PC-9 (cell line): ENCODE measurements around the gene ARID3A. TPM values are rescaled to one million over a fixed set of nuclear protein-coding genes. Genes with fewer than 3 reads are reported as not detected.
A peak's percentile ranks its signal among the peaks of the same experiment; 100 is the strongest.

Source experiments
- BruUV-seq: library from RNA; stranded (reverse); fragments of 400-500 nt; replicated peaks from 2 replicates; lab custom pipeline; 2021; lab: Mats Ljungman, UMichigan
- CTCF ChIA-PET: fragments of 300-600 bp; sonication (Branson Sonifier 250); formaldehyde crosslinking; loops from one replicate; lab custom pipeline; 2022; ENCODE audit warnings: antibody characterized with exemption; lab: Charles Lee
- POLR2A ChIA-PET: fragments of 300-600 bp; sonication (Branson Sonifier 250); formaldehyde crosslinking; loops from one replicate; lab custom pipeline; 2022; ENCODE audit warnings: antibody characterized with exemption; ENCODE audit not compliant: unreplicated experiment; lab: Charles Lee
- DNase-seq, 2 experiments: peaks; one replicate each; pipeline versions ENCODE4 v3.0.0 to v3.0.0-alpha.2; 2015 to 2022; ENCODE audit warnings: mixed read lengths in 1 of 2
- H2AFZ ChIP-seq: fragments of 200-600 bp; sonication (generic); 2 replicates; pipeline ENCODE4 v1.8.1; 2017; ENCODE audit warnings: antibody characterized with exemption
- H3F3A ChIP-seq: fragments of 200-600 bp; sonication (generic); 2 replicates; pipeline ENCODE4 v1.8.1; 2017; ENCODE audit warnings: antibody characterized with exemption, mild to moderate bottlenecking, low read depth; ENCODE audit not compliant: insufficient read depth
- H3K27ac ChIP-seq: fragments of 200-600 bp; sonication (generic); 2 replicates; pipeline ENCODE4 v1.6.1; 2016; ENCODE audit warnings: mixed run types
- H3K27me3 ChIP-seq: fragments of 200-600 bp; sonication (generic); 2 replicates; pipeline ENCODE4 v1.6.1; 2016; ENCODE audit warnings: low read depth, mixed run types; ENCODE audit not compliant: insufficient read depth
- H3K36me3 ChIP-seq: fragments of 200-600 bp; sonication (generic); 2 replicates; pipeline ENCODE4 v1.6.1; 2016; ENCODE audit warnings: low read depth, mixed run types
- H3K4me1 ChIP-seq: fragments of 200-600 bp; sonication (generic); replicated peaks from 2 replicates; pipeline ENCODE4 v1.6.1; 2016; ENCODE audit warnings: mixed run types; ENCODE audit not compliant: insufficient read depth
- H3K4me2 ChIP-seq: fragments of 200-600 bp; sonication (generic); 2 replicates; pipeline ENCODE4 v1.6.1; 2017; ENCODE audit warnings: mixed run types
- H3K4me3 ChIP-seq: fragments of 200-600 bp; sonication (generic); 2 replicates; pipeline ENCODE4 v1.6.1; 2016; ENCODE audit warnings: mixed run types
- H3K79me2 ChIP-seq: fragments of 200-600 bp; sonication (generic); 2 replicates; pipeline ENCODE4 v1.6.1; 2017; ENCODE audit warnings: low read depth, mixed run types
- H3K9me2 ChIP-seq: fragments of 200-600 bp; sonication (generic); 2 replicates; pipeline ENCODE4 v1.8.1; 2017; ENCODE audit warnings: mild to moderate bottlenecking; ENCODE audit not compliant: insufficient read depth
- H3K9me3 ChIP-seq: fragments of 200-600 bp; sonication (generic); 2 replicates; pipeline ENCODE4 v1.8.1; 2016; ENCODE audit warnings: low read depth; ENCODE audit not compliant: insufficient read depth
- H4K20me1 ChIP-seq: fragments of 200-600 bp; sonication (generic); 2 replicates; pipeline ENCODE4 v1.8.1; 2017; ENCODE audit not compliant: insufficient read depth
- EZH2 ChIP-seq: fragments of 200-600 bp; sonication (generic); IDR thresholded peaks from 2 replicates; pipeline ENCODE4 v1.8.0; 2017; ENCODE audit warnings: antibody characterized with exemption, low read depth
- intact Hi-C: fragments of 100-400 bp; cut with micrococcal nuclease; formaldehyde crosslinking; loops from one replicate; pipeline ENCODE4 v1.10.0; 2022; ENCODE audit not compliant: unreplicated experiment
- total RNA-seq: library from RNA; stranded (reverse); gene quantifications from 2 replicates; pipeline ENCODE4 v1.2.3, GENCODE V29; 2021
- TF ChIP-seq, protein P1 (sequence below): fragments of 200-600 bp; sonication (generic); conservative IDR thresholded peaks from 2 replicates; pipeline ENCODE4 v1.6.1; 2017; ENCODE audit warnings: mixed run types, antibody characterized with exemption, mild to moderate bottlenecking, moderate library complexity

The ARID3A gene
- total RNA-seq, 1 experiment from 2014 or later, result 10.7 TPM

DNA sequence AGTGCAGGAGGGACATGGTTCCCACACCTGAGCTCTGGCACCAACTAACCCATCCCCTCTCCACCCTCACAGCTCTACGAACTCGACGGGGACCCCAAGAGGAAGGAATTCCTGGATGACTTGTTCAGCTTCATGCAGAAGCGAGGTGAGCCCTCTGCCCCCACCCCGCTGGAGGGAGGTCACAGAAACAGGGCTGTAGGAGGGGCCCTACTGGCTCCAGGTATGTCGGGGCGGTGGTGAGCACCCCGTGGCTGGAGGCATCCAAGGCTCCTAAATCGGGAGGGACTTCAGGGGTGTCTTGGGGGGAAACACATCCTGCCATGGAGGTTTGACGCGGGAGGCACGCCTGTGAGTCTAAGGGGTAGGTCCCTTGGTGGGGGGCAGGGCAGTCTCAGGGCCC is 34.2 kb downstream of the ARID3A start:
- H3K9me3 ChIP-seq, result no peaks in the 10 kb centered on the region
- peaks cover 21% of the 10 kb centered on the region; the same call in 1 of the 2 replicates for H3F3A ChIP-seq
- BruUV-seq, result no TSS peak
- 0 out of 2 replicates have a peak, but pooled peaks cover 4% of the 10 kb centered on the region for H3K79me2 ChIP-seq
- no peaks in the 10 kb centered on the region for H4K20me1 ChIP-seq
- H3K9me2 ChIP-seq, result no peaks in the 10 kb centered on the region
- H3K4me1 ChIP-seq, result peaks cover 42% of the 10 kb centered on the region
- H3K27me3 ChIP-seq, result no peaks in the 10 kb centered on the region
- H3K4me3 ChIP-seq, result no peak overlapping the region
- no peak for DNase-seq
- no peak overlapping the region for H3K27ac ChIP-seq
- ChIA-PET POLR2A (no interaction called here), CTCF (no interaction called here)
- H3K4me2 ChIP-seq, result no peak overlapping the region
- H2AFZ ChIP-seq, result no peak overlapping the region
- no peaks in the 10 kb centered on the region for H3K36me3 ChIP-seq
- no peak for TF ChIP-seq EZH2
- TF ChIP-seq, protein P1, sequence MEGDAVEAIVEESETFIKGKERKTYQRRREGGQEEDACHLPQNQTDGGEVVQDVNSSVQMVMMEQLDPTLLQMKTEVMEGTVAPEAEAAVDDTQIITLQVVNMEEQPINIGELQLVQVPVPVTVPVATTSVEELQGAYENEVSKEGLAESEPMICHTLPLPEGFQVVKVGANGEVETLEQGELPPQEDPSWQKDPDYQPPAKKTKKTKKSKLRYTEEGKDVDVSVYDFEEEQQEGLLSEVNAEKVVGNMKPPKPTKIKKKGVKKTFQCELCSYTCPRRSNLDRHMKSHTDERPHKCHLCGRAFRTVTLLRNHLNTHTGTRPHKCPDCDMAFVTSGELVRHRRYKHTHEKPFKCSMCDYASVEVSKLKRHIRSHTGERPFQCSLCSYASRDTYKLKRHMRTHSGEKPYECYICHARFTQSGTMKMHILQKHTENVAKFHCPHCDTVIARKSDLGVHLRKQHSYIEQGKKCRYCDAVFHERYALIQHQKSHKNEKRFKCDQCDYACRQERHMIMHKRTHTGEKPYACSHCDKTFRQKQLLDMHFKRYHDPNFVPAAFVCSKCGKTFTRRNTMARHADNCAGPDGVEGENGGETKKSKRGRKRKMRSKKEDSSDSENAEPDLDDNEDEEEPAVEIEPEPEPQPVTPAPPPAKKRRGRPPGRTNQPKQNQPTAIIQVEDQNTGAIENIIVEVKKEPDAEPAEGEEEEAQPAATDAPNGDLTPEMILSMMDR, result no peak
- intact Hi-C loops, result no loop called here

DNA sequence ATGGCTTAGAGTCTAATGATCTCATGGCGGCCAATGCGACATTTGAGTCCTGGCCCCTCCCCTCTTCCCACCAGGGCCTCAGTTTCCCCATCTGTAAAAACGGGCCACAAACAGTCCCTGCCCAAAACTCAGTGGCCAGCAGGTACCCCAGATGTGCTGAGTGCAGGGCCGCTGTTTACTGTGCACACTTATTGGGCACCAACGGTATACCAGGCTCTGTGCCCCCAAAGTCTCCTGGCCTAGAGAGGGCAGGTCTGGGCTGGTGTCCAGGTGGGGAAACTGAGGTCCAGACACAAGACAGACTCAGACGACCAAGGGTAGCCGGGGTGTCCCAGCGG is 34.7 kb downstream of the ARID3A start:
- Histone ChIP-seq H3K4me1 (peaks cover 37% of the 10 kb centered on the region), H3K4me3 (no peak overlapping the region), H3F3A (peaks cover 18% of the 10 kb centered on the region; the same call in 1 of the 2 replicates), H3K9me2 (no peaks in the 10 kb centered on the region), H3K27ac (no peak overlapping the region), H3K27me3 (no peaks in the 10 kb centered on the region), H3K36me3 (no peaks in the 10 kb centered on the region), H3K79me2 (0 out of 2 replicates have a peak, but pooled peaks cover under 1% of the 10 kb centered on the region), H3K9me3 (no peaks in the 10 kb centered on the region), H4K20me1 (no peaks in the 10 kb centered on the region), H2AFZ (no peak overlapping the region), H3K4me2 (no peak overlapping the region)
- no peak for DNase-seq
- POLR2A ChIA-PET, result no interaction called here
- intact Hi-C loops, result no loop called here
- CTCF ChIA-PET, result no interaction called here
- BruUV-seq, result no TSS peak
- TF ChIP-seq, protein P1, result no peak
- TF ChIP-seq EZH2, result no peak

DNA sequence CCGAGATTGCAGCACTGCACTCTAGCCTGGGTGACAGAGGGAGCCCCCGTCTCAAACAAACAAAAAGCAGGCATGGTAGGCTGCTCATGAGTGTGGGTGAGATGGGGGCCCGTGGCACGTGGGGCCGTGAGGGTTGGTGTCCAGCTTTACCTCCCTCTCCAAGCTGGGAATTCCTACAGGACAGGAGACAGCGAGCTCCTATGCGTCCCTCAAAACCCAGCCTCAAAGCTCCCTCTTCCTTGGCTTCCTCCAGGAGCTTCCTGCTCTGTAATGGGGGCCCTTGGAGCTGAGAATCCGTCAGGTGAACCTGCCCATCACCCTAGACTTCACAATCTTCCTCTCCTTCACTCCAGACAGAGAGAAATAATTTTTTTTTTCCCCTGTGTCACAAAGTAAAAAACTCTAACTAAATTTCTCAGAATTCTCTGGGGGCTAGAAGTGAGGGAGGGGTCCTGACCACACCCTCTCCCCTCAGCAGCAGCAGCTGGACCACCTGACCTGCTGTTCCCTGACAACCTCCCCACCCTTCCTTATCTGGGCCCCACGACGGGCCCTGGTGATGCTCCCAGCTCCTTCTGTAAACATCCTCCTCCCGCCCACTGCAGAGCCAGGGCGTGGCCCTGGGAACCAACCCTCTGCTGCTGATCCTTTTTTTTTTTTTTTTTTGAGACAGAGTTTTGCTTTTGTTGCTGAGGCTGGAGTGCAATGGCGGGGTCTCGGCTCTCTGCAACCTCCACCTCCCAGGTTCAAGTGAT is 36.2 kb downstream of the ARID3A start:
- ChIA-PET POLR2A (interaction anchor here (0.5 kb wide), 1 partner anchor 105 kb away, joined by 3 read pairs; the partner anchor contains the start of gene ARHGAP45), CTCF (interaction anchor here (0.7 kb wide), 2 partner anchors 17 to 54 kb away, joined by 3 to 6 read pairs; no protein-coding TSS in a partner anchor)
- Histone ChIP-seq H3K4me1 (peaks cover 22% of the 10 kb centered on the region), H2AFZ (no peak overlapping the region), H4K20me1 (no peaks in the 10 kb centered on the region), H3K79me2 (no peaks in the 10 kb centered on the region), H3K27ac (no peak overlapping the region), H3K9me3 (no peaks in the 10 kb centered on the region), H3K4me3 (no peak overlapping the region), H3K4me2 (peak overlapping the region; percentile 17; the same call in 1 of the 2 replicates), H3F3A (peaks cover 7% of the 10 kb centered on the region; the same call in 1 of the 2 replicates), H3K9me2 (no peaks in the 10 kb centered on the region), H3K36me3 (no peaks in the 10 kb centered on the region), H3K27me3 (no peaks in the 10 kb centered on the region)
- intact Hi-C loops, result no loop called here
- TF ChIP-seq EZH2, result no peak
- TF ChIP-seq, protein P1, result no peak
- BruUV-seq, result no TSS peak
- DNase-seq, result peak in 1 of 2 experiments; percentile 40
